NCI-H2107 treated with DMSO at 0.1 percent for 48 hours (cell line): ENCODE measurements around the gene ZMIZ1.

ENCODE experiments used
- DNase-seq: peaks from one replicate; lab custom pipeline; 2025; ENCODE audit not compliant: unreplicated experiment; lab: John Stamatoyannopoulos, UW

The ZMIZ1 gene

DNA sequence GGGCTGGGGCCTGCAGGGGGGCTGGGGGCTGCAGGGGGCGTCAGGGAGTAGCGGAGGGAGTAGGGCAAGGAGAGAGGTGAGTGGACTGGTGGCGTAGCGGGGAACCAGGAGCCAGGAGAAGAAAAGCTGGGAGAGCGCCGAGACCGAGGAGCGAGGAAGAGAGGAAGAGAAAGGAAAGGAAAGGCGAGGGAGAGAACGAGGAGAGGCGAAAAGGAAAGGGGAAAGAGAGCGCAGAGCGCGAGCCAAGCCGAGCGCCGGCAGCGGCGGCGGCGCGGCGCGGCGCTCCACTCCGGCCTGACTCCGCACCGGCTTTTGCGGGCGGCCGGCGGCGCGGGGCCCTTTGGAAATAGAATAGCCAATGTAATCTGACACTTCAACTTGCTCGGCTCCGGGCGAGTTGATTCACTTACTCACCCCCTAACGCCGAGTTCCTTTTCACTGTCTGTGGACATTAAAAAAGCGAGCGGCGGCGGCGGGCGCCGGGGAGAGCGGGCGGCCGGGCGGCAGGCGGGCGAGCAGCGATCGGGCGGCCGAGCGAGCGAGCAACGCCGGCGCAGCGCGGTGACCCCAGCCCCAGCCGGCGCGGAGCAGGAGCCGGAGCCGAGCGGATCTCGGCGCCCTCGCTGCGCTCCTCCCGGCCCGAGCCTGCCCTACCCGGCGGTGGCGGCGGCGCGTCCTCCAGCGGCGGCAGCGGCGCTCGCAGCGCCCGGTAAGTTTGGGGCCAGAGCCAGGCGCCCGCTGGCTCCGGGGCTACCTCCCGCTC is at the start of gene ZMIZ1:
Gene ZMIZ1, plus strand, starts transcription at position 405 of the 763 bp plus-strand sequence. CDS start 132,667 bp downstream, outside the sequence.
- peak; percentile 89 for DNase-seq

- no peak for DNase-seq
Measured at GRCh38 chr10:79019441-79020014, 49.2 kb upstream of the ZMIZ1 start.

GRCh38 chr10:79020015-79020491 is 48.7 kb upstream of the ZMIZ1 start:
- no peak for DNase-seq

- DNase-seq: no peak
Measured at GRCh38 chr10:79020605-79021004, 48.2 kb upstream of the ZMIZ1 start.

DNA sequence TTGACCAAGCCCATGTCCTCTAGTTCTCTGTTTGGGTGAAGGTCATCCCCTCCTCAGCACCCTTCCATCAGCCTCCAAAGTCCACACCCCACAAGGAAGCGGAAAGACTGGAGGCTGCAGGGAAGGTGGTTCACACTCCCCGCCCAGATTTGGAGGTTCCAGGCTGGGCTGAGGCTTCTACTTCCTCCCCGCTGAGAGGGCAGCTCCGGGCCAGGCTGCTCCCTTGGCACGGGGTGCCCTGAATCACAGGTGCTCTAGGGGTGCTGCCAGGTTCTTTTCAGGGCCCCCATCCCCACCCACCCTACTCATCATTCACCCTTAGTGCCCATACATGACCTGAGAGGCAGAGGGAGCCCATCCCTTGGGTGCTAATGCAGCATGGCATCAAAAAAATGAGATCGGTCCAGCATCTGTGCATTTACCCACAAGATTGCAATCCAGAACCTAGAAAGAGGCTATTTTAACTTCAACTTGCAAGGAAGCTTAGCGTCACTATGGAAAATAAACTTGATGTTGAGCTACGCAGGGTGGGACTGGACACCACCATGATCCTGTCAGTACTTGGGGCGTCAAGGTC is 47.3 kb upstream of the ZMIZ1 start:
- DNase-seq: no peak

DNA sequence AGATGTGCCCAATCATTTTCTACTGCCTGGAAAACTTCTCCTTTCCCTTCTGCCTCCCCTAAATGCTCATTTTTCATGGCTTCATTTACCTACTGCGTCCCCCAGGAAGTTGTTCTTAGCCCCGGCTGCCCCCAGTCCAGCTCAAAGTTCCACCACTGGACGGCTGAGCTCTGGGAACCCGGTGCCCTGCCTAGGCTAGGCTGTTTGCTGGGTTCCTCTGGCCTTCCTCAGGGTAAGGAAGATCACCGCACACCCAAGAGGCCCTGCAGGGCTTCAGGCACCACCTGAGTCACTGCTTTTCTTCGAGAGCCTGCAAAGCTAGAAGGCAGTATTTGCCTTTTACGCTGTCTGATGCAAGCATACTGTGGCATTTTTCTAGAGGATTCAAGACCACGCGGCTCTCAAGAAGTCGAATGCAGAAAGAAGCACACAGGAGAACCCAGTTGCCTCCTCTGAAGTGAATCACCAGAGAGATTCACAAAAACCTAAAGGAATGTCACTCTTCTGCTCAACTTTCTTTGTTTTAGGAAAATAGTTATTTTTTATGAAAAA is 46.7 kb upstream of the ZMIZ1 start:
- no peak for DNase-seq

DNA sequence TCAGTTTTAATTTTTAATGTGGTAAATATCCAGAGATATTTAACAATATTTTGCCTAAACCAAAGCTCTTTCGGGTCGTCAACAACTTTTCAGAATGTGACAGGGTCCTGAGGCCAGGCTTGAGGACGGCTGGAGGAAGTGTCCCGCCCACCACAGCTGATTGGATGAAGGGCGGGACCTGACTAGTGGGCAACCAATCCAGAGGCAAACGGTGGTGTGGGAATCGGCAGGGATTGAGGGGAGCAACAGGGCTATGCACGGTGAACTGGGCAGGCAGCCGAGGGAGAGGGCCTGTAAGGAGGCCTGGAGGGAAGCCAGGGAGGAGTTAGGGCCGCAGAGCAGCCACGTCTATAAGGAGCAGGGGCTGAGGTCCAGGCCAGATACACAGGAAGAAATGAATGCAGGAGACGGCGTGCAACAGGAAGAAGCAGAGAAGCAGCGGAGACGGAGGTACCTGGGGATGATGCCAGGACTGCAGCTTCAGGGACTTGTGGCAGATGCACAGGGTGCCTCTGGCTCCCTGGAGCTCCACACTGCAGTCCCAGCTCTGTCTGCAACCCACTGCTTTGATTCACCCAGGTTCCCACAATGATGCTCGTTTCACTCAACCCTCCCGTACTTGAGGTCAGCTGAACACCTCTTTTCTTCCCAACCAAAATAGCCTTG is 46.1 kb upstream of the ZMIZ1 start:
- DNase-seq: no peak

- DNase-seq: no peak
Measured at GRCh38 chr10:79023240-79024162, 45.3 kb upstream of the ZMIZ1 start.

- no peak for DNase-seq
Measured at GRCh38 chr10:79024296-79024695, 44.5 kb upstream of the ZMIZ1 start.

DNA sequence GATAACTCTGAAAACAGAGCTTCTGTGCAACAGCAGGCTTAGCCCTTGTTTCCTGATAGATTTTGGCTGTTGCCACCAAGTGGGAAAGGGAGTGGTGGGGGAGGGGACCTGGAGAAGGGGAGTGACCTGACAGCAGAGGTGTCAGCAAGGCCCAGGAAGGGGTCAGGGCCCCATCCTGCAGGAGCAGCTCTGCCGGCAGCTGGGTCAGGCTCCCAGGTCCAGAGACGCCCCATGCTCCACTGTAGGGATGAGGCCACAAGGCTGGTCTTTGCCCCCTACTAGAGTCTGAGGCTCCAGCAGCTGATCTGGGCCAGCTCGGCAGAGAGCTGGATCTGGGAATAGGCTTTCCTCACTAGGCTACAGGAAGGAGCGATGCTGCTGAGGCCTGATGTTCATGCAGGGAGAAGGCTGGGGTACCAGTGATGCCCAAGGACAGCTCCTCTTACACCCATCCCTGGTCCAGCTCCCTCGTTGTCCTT is 44.0 kb upstream of the ZMIZ1 start:
- DNase-seq: no peak

DNA sequence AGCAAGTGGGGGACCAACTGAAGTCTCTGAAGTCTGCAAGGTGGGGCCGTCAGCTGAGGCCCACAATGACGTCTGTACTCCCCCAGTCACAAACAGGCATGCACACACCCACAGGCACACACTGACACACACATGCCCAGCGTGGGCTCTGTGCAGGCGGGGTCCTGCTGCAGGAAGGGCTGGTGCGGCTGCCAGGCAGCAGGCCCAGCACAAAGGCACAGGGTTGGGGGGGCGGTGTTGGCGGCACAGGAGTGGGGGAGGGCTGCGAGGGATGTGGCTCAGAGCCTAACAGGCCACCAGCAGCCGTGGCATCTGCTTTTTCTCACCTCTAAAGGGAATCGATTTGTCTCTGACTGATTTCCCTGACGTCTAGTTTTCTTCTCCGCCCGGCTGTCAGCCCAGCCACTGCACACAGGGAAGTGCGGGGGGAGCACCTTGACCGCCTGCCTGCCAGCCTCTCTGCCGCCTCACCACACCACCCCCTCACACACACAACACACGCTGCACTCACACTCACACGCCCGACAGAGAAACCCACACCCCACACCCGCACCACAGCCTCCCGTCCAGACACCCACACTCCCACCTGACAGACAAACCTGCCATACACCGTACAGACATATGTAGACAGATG is 43.5 kb upstream of the ZMIZ1 start:
- peak; percentile 53 for DNase-seq

GRCh38 chr10:79026341-79026761 is 42.4 kb upstream of the ZMIZ1 start:
- DNase-seq: no peak

GRCh38 chr10:79026806-79027146 is 42.0 kb upstream of the ZMIZ1 start:
- no peak for DNase-seq

DNA sequence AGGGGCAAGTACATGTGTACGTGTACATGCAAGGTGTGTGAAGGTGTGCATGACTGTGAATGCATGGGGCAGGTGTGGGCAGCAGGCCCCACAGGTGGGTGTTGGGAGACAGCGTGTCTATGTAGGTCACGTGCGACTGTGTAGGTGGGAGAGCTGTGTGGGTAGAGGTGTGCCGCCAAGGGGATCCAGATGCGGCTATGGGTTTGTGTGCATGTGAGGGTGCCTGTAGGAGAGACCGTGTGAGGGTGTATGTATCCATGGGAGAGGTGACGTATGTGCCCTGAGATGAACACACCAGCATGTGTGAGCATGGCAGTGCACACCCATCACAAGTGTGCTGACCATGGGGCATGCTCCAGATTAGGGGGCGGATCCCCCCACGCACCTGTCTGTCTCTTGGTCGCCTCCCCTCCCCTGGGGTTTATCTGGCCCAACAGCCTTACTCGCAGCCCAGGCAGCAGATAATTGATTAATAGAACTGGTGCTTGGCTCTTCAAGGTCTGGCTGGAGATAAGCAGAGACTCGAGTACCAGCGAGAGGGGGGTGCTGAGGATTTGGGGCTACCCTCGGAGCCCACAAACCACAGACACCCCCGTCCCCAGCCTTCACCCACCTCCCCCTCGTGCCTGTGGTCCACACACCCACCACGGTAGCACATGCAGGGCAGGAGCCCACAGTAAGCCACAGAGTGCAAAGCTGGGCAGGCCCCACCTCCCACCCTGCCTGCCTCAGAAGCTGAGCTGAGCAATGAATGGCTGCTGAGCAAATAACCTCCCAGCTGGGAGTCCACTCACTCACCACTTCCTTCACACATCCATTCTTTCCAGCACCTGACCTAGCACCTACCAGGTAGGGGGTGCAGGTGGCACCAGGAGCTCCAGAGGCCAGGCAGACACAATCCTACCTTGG is 41.4 kb upstream of the ZMIZ1 start:
- peak; percentile 77 for DNase-seq

GRCh38 chr10:79028056-79028430 is 40.7 kb upstream of the ZMIZ1 start:
- DNase-seq: no peak

DNA sequence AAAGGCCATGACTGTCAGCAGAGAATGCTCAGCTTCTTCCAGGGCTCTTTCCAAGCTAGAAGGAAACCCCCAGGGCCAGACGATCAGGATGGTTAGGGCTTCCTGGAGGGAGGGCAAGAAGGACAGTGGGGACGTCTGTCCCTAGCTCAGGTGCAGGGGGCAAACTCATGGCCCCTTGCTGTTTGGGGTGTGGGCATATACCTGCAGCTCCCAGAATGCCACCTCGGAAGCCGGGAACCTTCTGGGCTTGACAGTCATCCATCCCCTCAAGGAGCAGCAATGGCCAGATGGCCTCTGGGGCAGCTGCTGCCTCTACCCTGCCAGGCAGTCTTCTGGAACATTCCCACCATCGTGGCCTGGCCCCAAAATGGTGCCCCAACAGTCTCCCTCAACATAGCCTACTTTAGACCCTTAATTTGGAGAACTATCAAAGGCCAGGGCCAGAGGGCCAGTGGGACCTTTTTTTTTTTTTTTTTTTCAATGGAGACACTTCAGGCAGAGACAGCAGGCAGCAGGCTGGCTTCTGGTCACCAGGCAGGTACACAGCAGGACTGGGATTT is 40.2 kb upstream of the ZMIZ1 start:
- DNase-seq: no peak

GRCh38 chr10:79029478-79030390 is 39.0 kb upstream of the ZMIZ1 start:
- DNase-seq: no peak
